CD4-positive, alpha-beta T cell treated with Interleukin-4 for 4 hours (primary cell): ENCODE data around the gene TMEM74B.

Source experiments
- DNase-seq: peaks from one replicate; pipeline ENCODE4 v3.0.0-alpha.2; 2020

The TMEM74B gene

DNA sequence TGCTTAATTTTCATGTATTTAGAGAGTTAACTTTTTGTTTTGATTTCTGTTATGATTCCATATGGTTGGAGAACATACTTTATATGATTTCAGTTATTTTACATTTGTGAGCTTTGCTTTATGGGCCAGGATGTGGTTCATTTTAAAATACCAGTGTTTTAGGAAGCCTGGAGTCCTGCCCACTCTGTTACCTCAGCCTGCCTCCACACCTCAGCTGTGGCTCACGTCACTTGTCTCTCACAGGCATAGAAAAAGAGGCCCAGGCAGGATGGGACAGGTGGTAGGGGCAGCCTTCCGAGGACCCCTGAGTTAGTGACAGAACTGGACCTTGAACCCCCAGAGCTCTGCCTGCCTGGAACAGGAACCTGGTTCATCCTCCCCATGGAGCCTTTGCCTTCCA, 50.4 kb downstream of the TMEM74B start:
- DNase-seq: no peak

DNA sequence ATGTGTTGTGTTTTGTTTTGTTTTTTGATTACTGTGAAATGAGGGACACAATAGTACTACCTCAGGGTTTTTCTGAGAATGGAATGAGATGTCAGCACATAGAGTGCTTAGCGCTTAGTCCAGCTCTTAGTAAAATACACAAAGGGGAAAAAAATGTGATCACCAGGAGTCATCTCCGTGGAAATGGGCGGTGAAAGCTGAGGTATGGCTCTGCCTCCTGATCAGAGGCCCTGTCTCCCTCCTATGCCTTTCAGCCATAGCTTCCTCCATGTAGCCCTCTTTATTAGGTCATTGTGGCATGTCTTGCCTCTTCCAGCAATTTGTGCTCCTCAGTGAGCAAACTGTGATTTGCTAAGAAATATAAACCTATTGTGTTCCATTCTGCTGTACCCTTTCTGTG, 53.4 kb downstream of the TMEM74B start:
- DNase-seq: no peak

DNA sequence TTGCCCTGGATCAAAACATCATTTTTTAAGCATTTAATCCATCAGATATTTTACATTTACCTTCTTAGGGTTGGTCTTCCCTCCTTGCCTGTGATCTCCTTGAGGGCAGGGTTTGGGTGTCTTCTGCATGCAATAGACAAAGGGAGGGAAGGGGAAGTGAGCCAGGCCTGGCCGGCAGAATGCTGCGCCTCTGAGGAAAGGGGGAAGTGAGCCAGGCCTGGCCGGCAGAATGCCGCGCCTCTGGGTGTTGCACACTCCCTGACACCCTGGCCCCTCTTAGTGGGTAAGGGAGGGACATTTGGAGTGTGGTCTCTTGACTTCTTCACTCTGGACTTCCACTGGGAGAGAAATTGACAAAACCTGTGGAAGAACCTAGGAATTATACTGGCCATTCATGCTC, 53.9 kb downstream of the TMEM74B start:
- no peak for DNase-seq
